SW480 (cell line): Measurements from ENCODE around the gene CDC42EP4.
"Not testable (repeated sequence)": the region's sequence is repeated elsewhere in the genome, so short reads cannot be mapped to it uniquely, and the experiment has no call there.

Experiments
- DNase-seq: peaks from one replicate; pipeline ENCODE4 v3.0.0-alpha.2; 2016; ENCODE audit warnings: low spot score

The CDC42EP4 gene

DNA sequence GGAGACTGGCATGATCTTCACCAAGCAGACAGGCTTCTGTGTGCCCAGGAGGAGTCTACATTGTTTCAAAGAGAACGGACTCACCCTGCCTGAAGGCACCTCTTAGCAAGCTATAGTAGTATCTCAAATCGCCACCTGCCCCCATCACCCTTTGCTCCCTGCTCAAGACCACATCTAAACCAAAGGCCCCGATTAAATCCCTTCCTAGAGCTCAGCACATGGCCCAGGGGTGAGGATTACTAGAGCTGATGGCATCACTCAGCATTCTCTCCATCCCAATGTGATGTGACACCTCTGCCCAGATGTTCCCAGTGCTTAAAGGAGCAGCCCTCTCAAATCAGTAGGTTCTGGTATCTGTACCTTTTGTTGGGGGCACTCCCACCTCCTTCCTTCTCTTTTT, 8.0 kb upstream of the CDC42EP4 start:
- DNase-seq, result no peak

DNA sequence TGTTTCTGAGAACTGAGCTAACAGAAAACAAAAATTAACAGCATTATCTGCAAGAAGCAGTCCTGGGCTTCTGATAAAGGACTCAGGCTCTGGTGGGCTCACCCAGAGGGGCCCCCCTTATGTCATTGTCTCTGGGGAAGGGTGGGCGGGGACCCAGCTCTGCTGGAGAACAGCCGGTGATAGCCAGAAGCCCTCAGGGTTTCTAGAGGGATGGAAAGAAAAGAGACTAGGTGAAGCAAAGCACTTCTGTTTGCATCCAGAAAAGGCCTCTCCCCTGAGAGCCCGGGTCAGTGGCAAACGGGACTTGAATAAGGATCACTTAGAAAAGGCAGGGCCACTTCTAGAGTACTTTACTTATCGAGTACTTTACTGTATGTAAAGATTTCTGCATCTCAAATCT, 7.0 kb upstream of the CDC42EP4 start:
- no peak for DNase-seq

DNA sequence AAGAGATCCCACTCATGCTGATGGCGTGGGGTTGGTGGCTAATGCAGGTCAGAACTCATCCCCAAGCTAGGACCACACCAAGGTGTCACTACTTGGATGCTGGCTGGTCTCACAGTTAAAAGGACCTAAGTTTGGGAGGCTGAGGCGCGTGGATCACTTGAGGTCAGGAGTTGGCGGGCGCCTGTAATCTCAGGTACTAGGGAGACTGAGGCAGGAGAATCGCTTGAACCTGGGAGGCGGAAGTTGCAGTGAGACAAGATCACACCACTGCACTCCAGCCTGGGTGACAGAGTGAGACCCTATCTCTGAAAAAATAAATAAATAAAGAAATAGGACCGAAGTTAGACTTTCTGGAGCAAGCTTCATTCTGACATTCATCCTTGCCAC, 6.6 kb upstream of the CDC42EP4 start:
- no peak for DNase-seq

DNA sequence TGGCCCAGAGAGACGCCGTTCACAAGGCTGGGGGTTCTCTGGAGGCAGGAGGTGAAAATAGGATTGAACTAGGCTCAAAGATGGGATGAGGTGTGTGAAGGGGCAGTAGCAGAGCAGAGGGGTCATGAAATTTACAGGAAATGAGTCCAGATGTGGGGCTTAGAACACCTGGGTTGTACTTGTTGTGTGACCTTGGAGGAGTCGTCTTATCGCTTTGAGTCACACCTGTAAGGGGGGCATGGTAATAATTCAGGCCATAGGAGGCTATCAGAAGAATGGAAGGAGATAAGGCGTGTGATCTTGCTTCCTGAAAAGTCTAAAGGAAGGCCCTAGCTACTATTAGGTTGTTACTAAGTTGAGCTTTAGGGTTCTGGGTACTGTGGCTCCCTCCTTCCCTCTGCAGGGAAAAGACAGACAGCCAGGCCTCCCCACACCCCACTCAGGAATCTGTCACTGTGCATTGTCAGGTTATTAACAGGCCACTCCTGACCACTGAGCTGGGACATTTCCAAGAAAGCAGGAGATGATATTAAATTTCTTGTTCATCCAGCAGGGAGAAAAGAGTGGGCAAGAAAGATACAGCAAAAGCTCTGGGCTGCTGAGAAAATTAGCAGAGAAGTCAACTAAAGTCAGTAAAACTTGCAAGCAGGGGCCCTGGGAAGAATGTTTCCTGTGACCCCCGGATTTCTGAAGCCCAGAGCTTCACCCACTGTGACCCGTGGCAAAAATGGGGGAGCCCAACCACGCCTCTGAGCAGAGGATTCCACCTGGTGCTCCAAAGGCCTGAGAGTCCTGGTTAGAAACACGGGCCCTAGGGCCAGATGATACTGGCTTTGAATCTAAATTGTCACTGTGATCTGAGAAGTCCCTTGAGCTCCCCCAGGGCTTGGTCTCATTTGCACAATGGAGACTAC, 6.0 kb upstream of the CDC42EP4 start:
- no peak for DNase-seq

GRCh38 chr17:73316919-73317505, 5.2 kb upstream of the CDC42EP4 start:
- DNase-seq, result no peak

- no peak for DNase-seq
These were observed 3.7 kb upstream of the CDC42EP4 start for GRCh38 chr17:73315471-73315870.

DNA sequence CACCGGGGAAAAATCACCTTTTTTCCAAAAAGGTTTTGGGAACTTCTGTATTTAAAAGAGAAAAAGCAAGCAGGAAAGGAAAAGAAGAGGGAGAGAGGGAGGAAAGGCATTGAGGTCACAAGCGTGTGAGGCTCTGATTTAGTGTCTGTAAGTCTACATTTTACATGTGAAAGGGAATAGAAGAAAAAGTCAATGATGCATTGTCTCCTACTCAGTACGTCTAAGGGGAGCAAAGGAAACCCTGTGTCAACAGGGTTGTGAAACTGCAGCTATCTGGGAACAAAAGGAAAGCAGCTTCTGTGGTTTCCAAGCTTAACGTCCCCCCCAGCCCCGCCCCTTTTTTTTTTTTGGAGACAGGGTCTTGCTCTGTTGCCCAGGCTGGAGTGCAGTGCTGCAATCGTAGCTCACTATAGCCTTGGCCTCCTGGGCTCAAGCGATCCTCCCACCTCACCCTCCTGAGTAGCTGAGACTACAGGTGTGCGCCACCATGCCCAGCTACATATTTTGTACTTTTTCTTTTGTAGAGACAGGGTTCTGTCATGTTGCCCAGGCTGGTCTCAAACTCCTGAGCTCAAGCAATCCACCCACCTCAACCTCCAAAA, 1.8 kb upstream of the CDC42EP4 start:
- DNase-seq, result no peak

DNA sequence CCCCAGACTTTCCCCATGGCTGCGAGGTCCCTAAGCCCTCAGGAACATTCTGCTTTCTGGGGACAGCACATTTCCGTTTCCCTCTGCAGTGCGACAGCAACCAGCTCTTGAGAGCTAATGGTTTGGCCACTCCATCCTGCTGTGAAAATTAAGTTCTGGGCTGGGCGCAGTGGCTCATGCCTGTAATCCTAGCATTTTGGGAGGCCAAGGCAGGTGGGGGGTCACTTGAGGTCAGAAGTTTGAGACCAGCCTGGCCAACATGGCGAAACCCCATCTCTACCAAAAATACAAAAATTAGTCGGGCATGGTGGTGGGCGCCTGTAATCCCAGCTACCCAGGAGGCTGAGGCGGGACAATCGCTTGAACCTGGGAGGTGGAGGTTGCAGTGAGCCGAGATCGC, 1.1 kb upstream of the CDC42EP4 start:
- DNase-seq, result not testable (repeated sequence)

DNA sequence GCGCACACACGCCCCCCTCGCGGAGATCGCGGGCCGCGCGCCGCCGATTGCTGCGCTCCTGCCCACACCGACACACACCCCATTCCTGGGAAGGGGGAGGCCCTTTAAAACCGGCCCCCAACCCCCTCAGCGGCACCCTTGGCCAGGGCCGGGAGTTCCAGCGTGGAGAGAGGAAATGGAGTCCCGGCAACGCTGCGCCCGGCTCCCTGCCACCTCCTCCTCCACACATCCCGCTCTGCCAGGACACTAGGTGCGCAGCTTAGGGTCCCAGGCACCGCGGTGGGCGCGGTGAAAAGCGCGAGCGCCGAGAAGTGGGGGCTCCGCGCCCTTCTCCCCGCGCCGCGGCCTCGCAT, 397 bp downstream of the CDC42EP4 start:
- no peak for DNase-seq

GRCh38 chr17:73309727-73310596, 1.8 kb downstream of the CDC42EP4 start:
- no peak for DNase-seq

- not testable (repeated sequence) for DNase-seq
These were observed 2.8 kb downstream of the CDC42EP4 start for GRCh38 chr17:73308959-73309358.

GRCh38 chr17:73308017-73308823, 3.6 kb downstream of the CDC42EP4 start:
- peak; percentile 82 for DNase-seq

GRCh38 chr17:73307130-73307529, 4.7 kb downstream of the CDC42EP4 start:
- DNase-seq, result no peak

GRCh38 chr17:73305845-73306836, 5.7 kb downstream of the CDC42EP4 start:
- DNase-seq, result no peak

DNA sequence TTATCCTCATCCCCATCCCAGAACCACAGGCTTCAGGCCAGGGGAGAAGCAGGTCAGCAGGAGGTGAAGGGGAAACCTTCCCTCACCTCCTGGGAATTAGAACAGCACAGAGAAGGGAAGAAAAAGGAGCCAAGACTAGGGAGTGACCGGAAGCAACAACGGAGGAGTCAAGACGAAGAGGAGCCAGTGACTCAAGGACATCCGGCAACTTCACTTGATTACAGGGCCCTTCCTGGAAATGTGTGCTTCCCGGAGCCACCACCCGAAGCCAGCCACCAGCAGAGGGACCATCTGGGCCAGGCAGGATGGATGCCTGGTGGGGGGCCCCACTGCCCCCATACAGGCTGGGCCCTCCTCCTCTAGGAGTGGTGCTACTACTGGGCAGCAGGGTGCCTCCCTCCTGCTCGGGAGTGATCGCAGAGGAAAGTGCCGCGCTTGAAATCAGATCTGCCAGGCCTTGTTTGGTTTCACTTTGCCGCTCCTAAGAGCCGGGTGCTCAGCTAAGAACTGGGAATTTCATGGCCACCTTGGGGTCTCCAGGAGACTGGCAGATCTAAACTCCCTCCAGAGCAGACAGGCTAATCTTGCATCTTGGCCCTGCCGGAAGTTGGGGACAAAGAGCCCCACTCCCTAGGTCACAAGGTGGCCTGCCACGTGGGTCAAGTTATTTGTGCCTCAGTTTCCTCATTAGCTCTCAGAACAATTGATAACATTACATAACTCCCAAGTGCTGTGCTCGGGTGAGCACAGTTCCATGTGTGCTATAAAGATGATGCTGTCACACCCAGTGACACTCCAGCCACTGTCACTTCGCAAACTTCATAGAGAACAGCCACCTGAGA, 6.6 kb downstream of the CDC42EP4 start:
- peak; percentile 34 for DNase-seq

- DNase-seq, result no peak
These were observed 7.4 kb downstream of the CDC42EP4 start for GRCh38 chr17:73304438-73304837.

GRCh38 chr17:73302189-73302588, 9.6 kb downstream of the CDC42EP4 start:
- DNase-seq, result no peak

- no peak for DNase-seq
These were observed 10.4 kb downstream of the CDC42EP4 start for GRCh38 chr17:73301369-73301768.

- DNase-seq, result no peak
These were observed 11.4 kb downstream of the CDC42EP4 start for GRCh38 chr17:73300392-73300791.
